ENCODE results near the gene ELOVL1.
A peak's percentile ranks its signal among the peaks of the same experiment; 100 is the strongest.

ELOVL1 gene

GRCh38 chr1:43352881-43353280, 14.9 kb downstream of the ELOVL1 start:
- DNase-seq, result no peak

DNA sequence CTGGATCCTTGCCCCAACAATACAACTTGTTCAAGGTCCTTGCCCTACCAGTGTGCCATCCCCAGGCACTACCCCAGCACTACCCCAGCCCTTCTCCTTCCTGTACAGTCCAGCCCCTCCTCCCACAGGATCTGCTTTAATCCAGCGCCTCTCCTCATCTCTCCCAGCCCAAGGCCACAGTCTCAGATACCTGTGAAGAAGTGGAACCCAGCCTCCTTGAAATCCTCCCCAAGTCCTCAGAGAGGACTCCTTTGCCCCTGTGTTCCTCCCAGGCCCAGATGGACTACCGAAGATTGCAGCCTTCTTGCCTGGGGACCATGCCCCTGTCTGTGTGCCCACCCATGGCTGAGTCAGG, 15.5 kb downstream of the ELOVL1 start:
- DNase-seq, result no peak

DNA sequence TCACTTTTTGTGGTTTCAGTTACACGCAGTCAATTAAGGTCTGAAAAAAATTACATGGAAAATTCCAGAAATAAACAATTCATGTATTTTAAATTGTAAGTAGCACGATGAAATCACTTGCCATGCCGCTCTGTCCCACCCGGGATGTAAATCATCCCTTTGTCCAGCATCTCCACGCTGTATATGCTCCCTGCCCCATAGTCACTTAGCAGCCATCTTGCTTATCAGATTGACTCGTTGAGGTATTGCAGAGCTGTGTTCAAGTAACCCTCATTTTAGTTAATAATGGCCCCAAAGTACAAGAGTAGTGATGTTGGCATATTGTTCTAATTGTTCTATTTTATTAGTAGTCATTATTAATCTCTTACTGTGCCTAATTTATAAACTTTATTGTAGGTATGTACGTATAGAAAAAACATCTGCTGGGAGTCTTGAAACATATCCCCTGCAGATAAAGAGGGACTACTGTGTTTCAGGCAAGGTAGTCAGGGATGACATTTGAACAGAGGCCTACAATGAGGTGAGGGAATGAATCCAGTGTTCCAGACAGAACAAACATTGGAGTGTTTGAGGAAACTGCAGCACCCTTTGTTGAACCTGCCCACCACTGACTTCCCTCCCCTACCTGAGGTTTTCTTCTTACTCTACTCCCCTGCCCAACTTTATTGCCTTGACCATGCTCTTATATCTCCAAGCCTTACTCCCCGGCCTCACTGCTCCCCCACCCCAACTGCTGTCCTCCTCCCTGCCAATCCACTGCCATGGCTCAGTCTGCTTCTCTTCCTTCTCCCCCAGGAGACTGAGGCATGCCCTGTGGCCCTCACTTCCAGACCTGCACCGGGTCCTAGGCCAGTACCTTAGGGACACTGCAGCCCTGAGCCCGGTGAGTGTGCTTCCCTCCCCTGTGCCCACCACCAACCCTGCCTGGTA, 16.1 kb downstream of the ELOVL1 start:
- no peak for DNase-seq

DNA sequence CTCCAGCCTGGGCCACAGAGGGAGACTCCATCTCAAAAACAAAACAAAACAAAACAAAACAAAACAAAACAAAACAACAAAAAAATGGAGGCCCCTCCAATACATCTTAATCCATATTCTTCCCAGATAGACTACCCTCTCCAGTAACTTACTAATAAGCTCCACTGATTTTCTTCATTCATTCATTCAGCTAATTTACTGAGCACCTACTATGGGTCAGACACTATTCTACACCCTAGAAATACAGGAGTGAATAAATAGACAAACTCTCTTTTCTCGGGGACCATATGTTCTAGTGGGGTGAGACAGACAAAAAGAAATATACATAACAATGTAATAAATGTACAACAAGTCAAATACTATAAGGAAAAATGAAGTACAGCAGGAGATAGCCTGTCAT, 16.8 kb downstream of the ELOVL1 start:
- DNase-seq, result no peak

GRCh38 chr1:43349594-43350306, 18.1 kb downstream of the ELOVL1 start:
- DNase-seq, result no peak

- DNase-seq, result peak; percentile 40
Measured at GRCh38 chr1:43348809-43349593, 18.8 kb downstream of the ELOVL1 start.

DNA sequence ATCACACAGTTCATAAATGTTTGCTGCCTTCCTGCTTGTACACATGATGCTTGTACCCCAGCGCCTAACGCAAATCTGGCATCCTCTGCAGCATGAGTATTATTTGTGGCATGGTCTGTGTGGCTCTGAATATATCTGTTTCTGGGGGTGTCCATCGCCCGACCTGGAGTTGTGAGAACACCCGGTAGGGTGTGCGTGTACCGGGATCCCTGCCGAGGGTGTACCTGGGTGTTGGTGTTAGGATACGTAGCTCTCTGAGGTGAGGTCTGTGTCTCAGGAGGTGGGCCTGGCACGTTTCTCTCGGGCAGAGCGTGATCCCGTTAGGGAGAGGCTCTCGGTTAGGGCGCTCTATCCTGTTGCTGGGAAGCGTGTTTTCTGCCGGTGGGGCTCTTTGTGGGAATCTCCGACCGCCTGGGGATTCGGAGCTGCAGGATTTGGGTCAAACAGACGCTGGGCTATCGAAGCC, 19.4 kb downstream of the ELOVL1 start:
- no peak for DNase-seq

DNA sequence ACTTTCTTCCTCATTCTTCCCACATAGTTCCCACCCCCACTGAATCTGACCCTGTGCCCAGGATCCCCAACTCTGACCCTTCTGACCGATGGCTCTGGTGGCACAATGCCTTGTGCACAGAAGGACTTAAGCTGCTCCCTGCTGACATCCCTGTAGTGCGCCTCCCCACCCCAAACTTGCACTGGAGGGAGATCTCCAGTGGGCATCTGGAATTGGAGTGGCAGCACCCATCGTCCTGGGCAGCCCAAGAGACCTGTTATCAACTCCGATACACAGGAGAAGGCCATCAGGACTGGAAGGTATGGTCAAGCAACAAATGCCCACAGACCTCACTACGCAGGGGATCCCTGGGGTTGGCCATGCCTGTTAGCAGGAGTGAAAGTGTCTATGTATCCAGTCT, 21.2 kb downstream of the ELOVL1 start:
- DNase-seq, result no peak

GRCh38 chr1:43345120-43345519, 22.7 kb downstream of the ELOVL1 start:
- no peak for DNase-seq

DNA sequence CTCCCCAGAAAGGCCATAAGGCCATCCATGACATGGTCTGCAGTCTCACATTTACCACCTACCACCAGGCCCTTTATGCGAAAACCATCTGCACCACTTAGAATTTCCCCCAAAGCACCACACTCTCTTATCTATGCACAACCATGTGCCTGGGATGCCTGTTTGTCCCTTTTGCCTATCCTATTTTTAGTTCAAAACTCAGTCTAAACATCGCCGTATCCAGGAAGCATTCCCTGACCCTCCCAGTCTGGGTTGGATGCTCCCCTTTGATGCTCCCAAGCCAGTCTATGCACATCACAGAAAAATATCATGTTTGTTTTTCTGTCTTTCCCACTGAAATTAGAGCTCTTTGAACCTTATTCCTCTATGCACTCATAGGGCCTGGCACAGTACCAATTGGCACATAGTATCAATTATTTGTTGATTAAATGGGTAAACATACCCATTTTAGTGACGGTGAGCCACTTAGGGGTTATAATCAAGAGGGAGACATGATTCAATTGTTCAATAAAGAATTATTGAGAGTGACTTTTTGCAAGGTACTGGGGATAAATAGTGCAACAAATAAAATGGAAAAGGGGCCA, 23.5 kb downstream of the ELOVL1 start:
- DNase-seq, result no peak

- DNase-seq, result no peak
Measured at GRCh38 chr1:43340559-43340958, 27.3 kb downstream of the ELOVL1 start.

DNA sequence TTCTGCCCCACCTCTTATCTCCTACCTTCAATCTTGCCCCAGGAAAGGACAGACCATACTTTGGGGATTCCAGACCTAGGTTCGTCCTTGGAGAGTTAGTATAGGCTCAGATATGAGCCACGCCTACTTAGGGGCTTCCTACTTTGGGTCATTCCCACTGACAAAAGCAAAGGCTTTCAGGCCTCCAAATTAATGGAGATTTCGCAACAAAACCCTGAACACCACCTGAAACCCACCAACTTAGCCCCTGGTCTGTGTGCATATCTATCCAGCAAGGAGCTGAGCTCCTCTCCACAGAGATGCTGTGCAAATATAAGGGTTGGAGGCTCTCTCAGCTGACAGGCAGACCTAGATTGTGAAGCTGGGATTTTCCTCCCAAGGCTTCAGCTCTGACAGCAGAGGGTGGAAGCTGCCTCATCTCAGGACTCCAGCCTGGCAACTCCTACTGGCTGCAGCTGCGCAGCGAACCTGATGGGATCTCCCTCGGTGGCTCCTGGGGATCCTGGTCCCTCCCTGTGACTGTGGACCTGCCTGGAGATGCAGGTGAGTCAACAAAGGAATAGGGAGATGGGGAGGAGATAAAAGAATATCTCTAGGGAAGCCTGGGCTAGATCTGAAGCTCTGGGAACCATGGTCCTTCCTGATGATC, 28.1 kb downstream of the ELOVL1 start:
- no peak for DNase-seq

DNA sequence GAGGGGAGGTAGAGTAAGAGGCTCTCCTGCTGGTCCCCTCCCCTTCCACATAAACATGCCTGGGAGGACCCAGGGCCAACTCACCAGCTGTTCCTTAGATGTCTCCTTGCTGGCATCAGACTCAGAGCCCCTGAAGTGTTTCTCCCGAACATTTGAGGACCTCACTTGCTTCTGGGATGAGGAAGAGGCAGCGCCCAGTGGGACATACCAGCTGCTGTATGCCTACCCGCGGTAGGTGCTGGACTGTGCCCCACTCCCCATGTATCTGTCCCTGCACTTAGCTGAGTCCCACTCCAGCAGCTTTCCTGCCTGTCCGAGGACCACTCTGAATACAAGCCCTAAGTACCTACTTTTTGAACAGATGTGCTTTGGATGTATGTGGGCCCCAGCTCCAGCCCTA, 29.8 kb downstream of the ELOVL1 start:
- no peak for DNase-seq

- no peak for DNase-seq
Measured at GRCh38 chr1:43337588-43337987, 30.2 kb downstream of the ELOVL1 start, which contains the start of gene MPL. Gene MPL, plus strand, starts transcription at chr1:43337818. Its CDS starts 31 bp downstream, at chr1:43337849.

DNA sequence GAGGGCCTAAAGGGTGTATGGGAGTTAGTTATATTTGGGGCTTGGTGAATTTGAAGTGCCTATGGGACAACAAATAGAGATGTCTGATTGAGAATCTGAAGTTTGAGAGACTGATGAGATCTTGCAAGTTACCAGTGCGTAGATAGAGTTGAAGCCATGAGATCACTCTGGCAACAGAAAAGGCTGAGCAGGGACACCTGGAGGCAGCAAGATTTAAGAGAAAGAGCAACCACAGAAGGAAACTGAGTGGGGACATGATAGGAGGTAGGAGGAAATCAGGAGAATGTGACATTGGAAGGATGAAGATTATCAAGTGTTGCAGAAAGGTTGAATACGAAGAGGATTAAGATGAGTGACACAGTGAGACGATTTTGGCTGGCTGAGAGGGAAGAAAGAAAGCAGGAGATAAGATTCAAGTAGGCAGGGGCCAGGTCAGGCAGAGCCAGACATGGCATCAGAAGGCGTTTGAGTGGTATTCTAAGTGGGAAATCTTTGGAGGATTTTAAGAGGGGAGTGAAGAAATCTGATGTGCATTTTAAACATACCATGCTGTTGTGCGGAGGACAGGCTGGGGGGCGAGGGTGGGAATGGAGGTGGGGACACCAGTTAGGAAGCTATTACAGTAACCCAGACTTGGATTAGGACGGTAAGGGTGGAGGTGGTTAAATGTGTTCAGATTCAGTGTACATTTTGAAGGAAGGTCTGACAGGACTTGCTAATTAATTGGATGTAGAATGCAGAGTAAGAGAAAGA, 33.2 kb downstream of the ELOVL1 start:
- DNase-seq, result no peak

DNA sequence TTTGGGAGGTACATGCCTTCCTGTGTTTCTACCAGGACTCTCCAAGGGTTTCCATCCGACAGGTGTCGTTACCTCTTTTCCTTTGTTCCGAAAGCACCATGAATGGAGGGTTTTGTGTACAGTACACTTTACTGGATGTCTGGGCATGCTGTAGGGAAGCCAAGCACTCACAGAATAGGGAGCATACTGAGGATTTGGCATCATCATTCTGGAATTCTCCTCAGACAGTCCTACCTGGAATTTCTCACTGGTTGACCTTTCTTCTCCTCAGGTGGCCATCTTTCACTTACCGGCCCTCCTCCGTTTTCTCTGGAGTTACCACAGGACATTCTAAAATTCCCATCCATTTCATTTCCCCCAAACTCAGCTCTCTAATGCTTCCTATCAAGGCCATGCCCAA, 36.1 kb downstream of the ELOVL1 start:
- DNase-seq, result no peak

- peak; percentile 61 for DNase-seq
Measured at GRCh38 chr1:43329995-43330751, 37.6 kb downstream of the ELOVL1 start.

- DNase-seq, result no peak
Measured at GRCh38 chr1:43327549-43328292, 40.1 kb downstream of the ELOVL1 start.

- no peak for DNase-seq
Measured at GRCh38 chr1:43325381-43325780, 42.4 kb downstream of the ELOVL1 start.

DNA sequence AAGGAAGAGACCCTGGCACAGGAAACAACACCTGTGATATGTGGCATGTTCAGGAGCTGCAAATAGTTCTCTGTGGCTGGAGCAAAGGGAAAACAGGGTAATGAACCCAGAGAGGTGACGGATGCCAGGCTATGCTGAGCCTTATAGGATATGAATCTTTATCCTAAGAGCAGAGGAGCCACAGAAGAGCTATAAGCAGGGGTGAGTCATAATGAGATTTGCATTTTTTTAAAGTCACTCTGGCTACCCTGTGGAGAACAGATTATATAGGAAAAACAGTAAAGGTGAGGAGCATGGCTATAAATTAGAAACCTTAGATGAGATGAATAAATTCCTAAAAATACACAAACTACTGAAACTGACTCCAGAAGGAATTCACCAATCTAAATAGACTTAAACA, 43.0 kb downstream of the ELOVL1 start:
- no peak for DNase-seq
